ENCODE data around the gene TM9SF4.

GRCh38 chr20:32158943-32159660 lies 49.6 kb downstream of the TM9SF4 start:
- TF ChIP-seq TCF12 (IDR thresholded peaks at IDR 0.05; ENCODE audit: low read depth) (no peak), MAX (IDR thresholded peaks at IDR 0.05) (no peak), EP300 (IDR thresholded peaks at IDR 0.05; ENCODE audit: borderline replicate concordance) (no peak), USF1 (IDR thresholded peaks at IDR 0.05) (no peak), NFIC (IDR thresholded peaks at IDR 0.05) (no peak), FOXM1 (IDR thresholded peaks at IDR 0.05; ENCODE audit: borderline replicate concordance, low read depth) (no peak), TAF1 (IDR thresholded peaks at IDR 0.05; ENCODE audit: low read depth) (no peak), YY1 (IDR thresholded peaks at IDR 0.05; ENCODE audit: low read depth) (no peak), RAD21 (IDR thresholded peaks at IDR 0.05; ENCODE audit: low read depth) (no peak), TEAD4 (IDR thresholded peaks at IDR 0.05) (no peak), REST (IDR thresholded peaks at IDR 0.05; ENCODE audit: low read depth) (no peak), CREB1 (IDR thresholded peaks at IDR 0.05; ENCODE audit: low read depth) (no peak), EGR1 (IDR thresholded peaks at IDR 0.05) (no peak)

Data from Ishikawa (cell line).